KMS-11 (cell line): ENCODE data around the gene SYVN1.

ENCODE experiments used
- H2AFZ ChIP-seq: fragments of 200-600 bp; sonication (generic); 2 replicates; pipeline ENCODE4 v1.6.1; 2016; ENCODE audit warnings: antibody characterized with exemption, mixed run types, low read depth
- H3K27ac ChIP-seq: fragments of 200-600 bp; sonication (generic); 2 replicates; pipeline ENCODE4 v1.6.1; 2016; ENCODE audit warnings: mild to moderate bottlenecking, mixed run types
- H3K27me3 ChIP-seq: fragments of 200-600 bp; sonication (generic); 2 replicates; pipeline ENCODE4 v1.6.1; 2017; ENCODE audit warnings: mild to moderate bottlenecking, low read depth, mixed run types, moderate library complexity; ENCODE audit not compliant: insufficient read depth
- H3K36me3 ChIP-seq: fragments of 200-600 bp; sonication (generic); 2 replicates; pipeline ENCODE4 v1.6.1; 2017; ENCODE audit warnings: mild to moderate bottlenecking, mixed run types; ENCODE audit not compliant: insufficient read depth
- H3K4me1 ChIP-seq: fragments of 200-600 bp; sonication (generic); 2 replicates; pipeline ENCODE4 v1.6.1; 2016; ENCODE audit warnings: mild to moderate bottlenecking, low read depth, mixed run types; ENCODE audit not compliant: poor library complexity, severe bottlenecking
- H3K4me2 ChIP-seq: fragments of 200-600 bp; sonication (generic); 2 replicates; pipeline ENCODE4 v1.7.0; 2016; ENCODE audit warnings: mild to moderate bottlenecking, mixed run types
- H3K4me3 ChIP-seq: fragments of 200-600 bp; sonication (generic); IDR thresholded peaks from 2 replicates; pipeline ENCODE4 v1.6.1; 2017; ENCODE audit warnings: low read depth, low read length, mixed read lengths; ENCODE audit not compliant: insufficient read depth
- H3K79me2 ChIP-seq: fragments of 200-600 bp; sonication (generic); 2 replicates; pipeline ENCODE4 v1.6.1; 2016; ENCODE audit warnings: low read depth, mixed run types; ENCODE audit not compliant: insufficient read depth
- H3K9ac ChIP-seq: fragments of 200-600 bp; sonication (generic); 2 replicates; pipeline ENCODE4 v1.6.1; 2016; ENCODE audit warnings: mild to moderate bottlenecking, mixed run types
- H4K20me1 ChIP-seq: fragments of 200-600 bp; sonication (generic); 2 replicates; pipeline ENCODE4 v1.6.1; 2016; ENCODE audit warnings: mild to moderate bottlenecking, mixed run types; ENCODE audit not compliant: insufficient read depth
- CTCF ChIP-seq: fragments of 200-600 bp; sonication (generic); conservative IDR thresholded peaks from 2 replicates; pipeline ENCODE4 v1.6.1; 2017; ENCODE audit warnings: low read depth, mild to moderate bottlenecking, antibody characterized with exemption, low read length, moderate library complexity, mixed read lengths

Gene SYVN1

GRCh38 chr11:65102142-65103095 is 31.9 kb downstream of the SYVN1 start:
- Histone ChIP-seq H3K4me1 (peaks cover 27% of the 10 kb centered on the region), H3K4me3 (no peak overlapping the region), H2AFZ (no peak overlapping the region), H3K9ac (no peak overlapping the region), H3K4me2 (no peak overlapping the region), H3K27ac (no peak overlapping the region), H3K27me3 (no peaks in the 10 kb centered on the region), H4K20me1 (no peaks in the 10 kb centered on the region), H3K36me3 (no peaks in the 10 kb centered on the region), H3K79me2 (peaks cover 24% of the 10 kb centered on the region; the same call in 1 of the 2 replicates)
- TF ChIP-seq CTCF = no peak

GRCh38 chr11:65100674-65101350 is 33.5 kb downstream of the SYVN1 start:
- Histone ChIP-seq H3K4me1 (peaks cover 35% of the 10 kb centered on the region), H3K27me3 (no peaks in the 10 kb centered on the region), H3K4me2 (no peak overlapping the region), H3K4me3 (no peak overlapping the region), H3K9ac (no peak overlapping the region), H3K27ac (no peak overlapping the region), H3K79me2 (peaks cover 31% of the 10 kb centered on the region; the same call in 1 of the 2 replicates), H2AFZ (no peak overlapping the region), H3K36me3 (no peaks in the 10 kb centered on the region), H4K20me1 (no peaks in the 10 kb centered on the region)
- peak; percentile 35; the same call in 1 of the 2 replicates for TF ChIP-seq CTCF

- Histone ChIP-seq H2AFZ (no peak overlapping the region), H3K36me3 (no peaks in the 10 kb centered on the region), H3K27me3 (no peaks in the 10 kb centered on the region), H4K20me1 (no peaks in the 10 kb centered on the region), H3K4me1 (peaks cover 56% of the 10 kb centered on the region), H3K79me2 (peaks cover 31% of the 10 kb centered on the region; the same call in 1 of the 2 replicates), H3K27ac (peak overlapping the region; percentile 23; the same call in 1 of the 2 replicates), H3K4me2 (peak overlapping the region; percentile 49), H3K4me3 (no peak overlapping the region), H3K9ac (no peak overlapping the region; the same call in 1 of the 2 replicates)
- TF ChIP-seq CTCF = no peak
Observed at GRCh38 chr11:65096926-65097325, 37.4 kb downstream of the SYVN1 start.

GRCh38 chr11:65095974-65096806 is 38.1 kb downstream of the SYVN1 start, which contains the start of gene VPS51:
VPS51 (plus strand) TSS chr11:65096214; CDS start chr11:65096251, 37 bp downstream.
- H3K36me3 ChIP-seq = no peaks in the 10 kb centered on the region
- peaks cover 62% of the 10 kb centered on the region for H3K4me1 ChIP-seq
- H3K79me2 ChIP-seq = peaks cover 31% of the 10 kb centered on the region; the same call in 1 of the 2 replicates
- peak within 1 kb of the TSS; percentile 75 for H3K27ac ChIP-seq
- no peaks in the 10 kb centered on the region for H3K27me3 ChIP-seq
- no peak within 1 kb of the TSS for H3K4me3 ChIP-seq
- H3K9ac ChIP-seq = peak within 1 kb of the TSS; percentile 78
- no peak for TF ChIP-seq CTCF
- H4K20me1 ChIP-seq = no peaks in the 10 kb centered on the region
- H2AFZ ChIP-seq = peak within 1 kb of the TSS; percentile 92
- H3K4me2 ChIP-seq = peak within 1 kb of the TSS; percentile 59
